ENCODE results near the gene RGPD6.
"Not testable (repeated sequence)": the region's sequence is repeated elsewhere in the genome, so short reads cannot be mapped to it uniquely, and the experiment has no call there.

GRCh38 chr2:110588520-110588919 is 11.5 kb upstream of the RGPD6 start:
- not testable (repeated sequence) for TF ChIP-seq CTCF (conservative IDR thresholded peaks at IDR 0.05; ENCODE audit: low read depth, low read length); BHLHE40 (IDR thresholded peaks at IDR 0.05; ENCODE audit: low read depth, low read length); POLR2A (IDR thresholded peaks at IDR 0.05; ENCODE audit: low read depth, low read length)

All from IMR-90 (cell line).